WTC11 (cell line): ENCODE results near the gene PSMC3. TPM values are rescaled to one million over a fixed set of nuclear protein-coding genes. Genes with fewer than 3 reads are reported as not detected.

Experiments
- ATAC-seq: fragments of 200-7000 bp; cut with Tn5 transposase; 2 replicates; pipeline ENCODE4 v1.10.0; 2021; ENCODE audit warnings: mild to moderate bottlenecking, moderate library complexity
- CTCF ChIA-PET: fragments of 300-600 bp; sonication (Branson Sonifier 250); formaldehyde crosslinking; loops from one replicate; lab custom pipeline; 2021; ENCODE audit warnings: antibody characterized with exemption; lab: Charles Lee
- POLR2A ChIA-PET: fragments of 350-600 bp; sonication (Branson Sonifier 250); formaldehyde crosslinking; loops from one replicate; lab custom pipeline; 2021; ENCODE audit warnings: antibody characterized with exemption; lab: Charles Lee
- DNase-seq: peaks from one replicate; pipeline ENCODE4 v3.0.0; 2021; ENCODE audit warnings: low spot score
- H3K27ac Mint-ChIP-seq: 2 replicates; pipeline ENCODE4 v1.8.0; 2021; ENCODE audit warnings: mixed read lengths
- H3K27me3 Mint-ChIP-seq: 2 replicates; pipeline ENCODE4 v1.8.0; 2021; ENCODE audit warnings: low read depth, mild to moderate bottlenecking, moderate library complexity, mixed read lengths
- H3K36me3 Mint-ChIP-seq: 2 replicates; pipeline ENCODE4 v1.8.0; 2021; ENCODE audit warnings: mixed read lengths
- H3K4me1 Mint-ChIP-seq: 2 replicates; pipeline ENCODE4 v1.8.0; 2022; ENCODE audit warnings: mixed read lengths
- H3K4me3 Mint-ChIP-seq: 2 replicates; pipeline ENCODE4 v1.8.0; 2021; ENCODE audit warnings: mild to moderate bottlenecking, moderate library complexity, mixed read lengths
- H3K9me3 Mint-ChIP-seq: 2 replicates; pipeline ENCODE4 v1.8.0; 2021; ENCODE audit warnings: mixed read lengths
- FOXP1 ChIP-seq: sonication (generic); formaldehyde crosslinking; IDR thresholded peaks from 2 replicates; pipeline ENCODE4 v1.8.0; 2022; ENCODE audit warnings: missing genetic modification reagents, mild to moderate bottlenecking, moderate library complexity, borderline replicate concordance
- GRHL2 ChIP-seq: fragments of 250-450 bp; sonication (Bioruptor Pico); IDR thresholded peaks from 2 replicates; pipeline ENCODE4 v1.8.0; 2022; ENCODE audit warnings: mild to moderate bottlenecking, moderate library complexity; ENCODE audit not compliant: insufficient replicate concordance, severe bottlenecking
- MYBL2 ChIP-seq: sonication (generic); formaldehyde crosslinking; IDR thresholded peaks from 2 replicates; pipeline ENCODE4 v1.8.1; 2023; ENCODE audit warnings: mild to moderate bottlenecking, moderate library complexity, missing genetic modification reagents
- OVOL2 ChIP-seq: fragments of 250-450 bp; sonication (Bioruptor Pico); IDR thresholded peaks from 2 replicates; pipeline ENCODE4 v1.9.0; 2021; ENCODE audit warnings: mild to moderate bottlenecking, borderline replicate concordance
- RORB ChIP-seq: fragments of 250-450 bp; sonication (Bioruptor Pico); IDR thresholded peaks from 2 replicates; pipeline ENCODE4 v1.9.0; 2021; ENCODE audit warnings: mild to moderate bottlenecking
- SOX15 ChIP-seq: fragments of 250-450 bp; sonication (Bioruptor Pico); IDR thresholded peaks from 2 replicates; pipeline ENCODE4 v1.9.0; 2021; ENCODE audit warnings: mild to moderate bottlenecking
- TCF7 ChIP-seq: sonication (generic); formaldehyde crosslinking; IDR thresholded peaks from 2 replicates; pipeline ENCODE4 v1.8.0; 2022; ENCODE audit warnings: mild to moderate bottlenecking, low read depth, missing genetic modification reagents, moderate library complexity
- ZNF138 ChIP-seq: sonication (generic); formaldehyde crosslinking; conservative IDR thresholded peaks from 2 replicates; pipeline ENCODE4 v1.8.1; 2022; ENCODE audit warnings: mild to moderate bottlenecking, moderate library complexity, missing genetic modification reagents
- ZNF219 ChIP-seq: sonication (generic); formaldehyde crosslinking; IDR thresholded peaks from 2 replicates; pipeline ENCODE4 v1.8.0; 2023; ENCODE audit warnings: missing genetic modification reagents, mild to moderate bottlenecking, borderline replicate concordance
- ZNF396 ChIP-seq: fragments of 250-450 bp; sonication (Bioruptor Pico); IDR thresholded peaks from 2 replicates; pipeline ENCODE4 v1.8.0; 2021; ENCODE audit warnings: mild to moderate bottlenecking, moderate library complexity, borderline replicate concordance
- total RNA-seq: library from RNA; stranded (reverse); gene quantifications from 3 replicates; pipeline ENCODE4 v1.2.3, GENCODE V29; 2021
- TF ChIP-seq, protein P1 (sequence below): sonication (generic); formaldehyde crosslinking; IDR thresholded peaks from 2 replicates; pipeline ENCODE4 v1.8.1; 2022; ENCODE audit warnings: low read depth, missing genetic modification reagents, borderline replicate concordance
- TF ChIP-seq, protein P2 (sequence below): fragments of 250-450 bp; sonication (Bioruptor Pico); IDR thresholded peaks from 2 replicates; pipeline ENCODE4 v1.9.0; 2021; ENCODE audit warnings: mild to moderate bottlenecking, borderline replicate concordance
- TF ChIP-seq, protein P3 (sequence below): fragments of 250-450 bp; sonication (Bioruptor Pico); IDR thresholded peaks from 2 replicates; pipeline ENCODE4 v1.9.0; 2021; ENCODE audit warnings: mild to moderate bottlenecking
- TF ChIP-seq, protein P4 (sequence below): sonication (generic); formaldehyde crosslinking; IDR thresholded peaks from 2 replicates; pipeline ENCODE4 v1.8.1; 2023; ENCODE audit warnings: mild to moderate bottlenecking, moderate library complexity, missing genetic modification reagents
- TF ChIP-seq, protein P5 (sequence below): sonication (generic); formaldehyde crosslinking; IDR thresholded peaks from 2 replicates; pipeline ENCODE4 v1.8.1; 2023; ENCODE audit warnings: mild to moderate bottlenecking, missing genetic modification reagents, borderline replicate concordance
- TF ChIP-seq, protein P6 (sequence below): sonication (generic); formaldehyde crosslinking; conservative IDR thresholded peaks from 2 replicates; pipeline ENCODE4 v1.8.1; 2022; ENCODE audit warnings: mild to moderate bottlenecking, missing genetic modification reagents

Gene PSMC3
- total RNA-seq, 1 experiment from 2014 or later: 162 TPM

DNA sequence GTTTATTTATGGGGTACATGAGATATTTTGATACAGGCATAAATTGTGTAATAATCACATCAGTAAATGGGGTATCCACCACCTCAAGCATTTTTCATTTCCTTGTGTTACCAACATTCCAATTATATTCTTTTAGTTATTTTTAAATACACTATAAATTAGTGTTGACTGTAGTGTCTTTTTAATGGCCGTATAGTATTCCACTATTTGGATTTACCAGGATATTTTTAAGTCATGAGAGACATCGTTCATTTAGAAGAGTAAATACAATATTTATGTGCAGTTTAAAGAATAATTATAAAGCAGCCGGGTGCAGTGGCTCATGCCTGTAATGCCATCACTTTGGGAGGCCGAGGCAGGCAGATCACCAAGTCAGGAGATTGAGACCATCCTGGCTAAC, 41.7 kb downstream of the PSMC3 start:
- DNase-seq (no peak), ATAC-seq (no peak)
- H3K4me1 Mint-ChIP-seq: no peaks in the 10 kb centered on the region
- H3K9me3 Mint-ChIP-seq: no peaks in the 10 kb centered on the region
- POLR2A ChIA-PET: no interaction called here
- H3K27ac Mint-ChIP-seq: no peak overlapping the region
- CTCF ChIA-PET: no interaction called here
- TF ChIP-seq, protein P1, sequence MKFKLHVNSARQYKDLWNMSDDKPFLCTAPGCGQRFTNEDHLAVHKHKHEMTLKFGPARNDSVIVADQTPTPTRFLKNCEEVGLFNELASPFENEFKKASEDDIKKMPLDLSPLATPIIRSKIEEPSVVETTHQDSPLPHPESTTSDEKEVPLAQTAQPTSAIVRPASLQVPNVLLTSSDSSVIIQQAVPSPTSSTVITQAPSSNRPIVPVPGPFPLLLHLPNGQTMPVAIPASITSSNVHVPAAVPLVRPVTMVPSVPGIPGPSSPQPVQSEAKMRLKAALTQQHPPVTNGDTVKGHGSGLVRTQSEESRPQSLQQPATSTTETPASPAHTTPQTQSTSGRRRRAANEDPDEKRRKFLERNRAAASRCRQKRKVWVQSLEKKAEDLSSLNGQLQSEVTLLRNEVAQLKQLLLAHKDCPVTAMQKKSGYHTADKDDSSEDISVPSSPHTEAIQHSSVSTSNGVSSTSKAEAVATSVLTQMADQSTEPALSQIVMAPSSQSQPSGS (CRISPR knock-in tag): no peak
- no peak for TF ChIP-seq GRHL2 (CRISPR knock-in tag)
- TF ChIP-seq, protein P2, sequence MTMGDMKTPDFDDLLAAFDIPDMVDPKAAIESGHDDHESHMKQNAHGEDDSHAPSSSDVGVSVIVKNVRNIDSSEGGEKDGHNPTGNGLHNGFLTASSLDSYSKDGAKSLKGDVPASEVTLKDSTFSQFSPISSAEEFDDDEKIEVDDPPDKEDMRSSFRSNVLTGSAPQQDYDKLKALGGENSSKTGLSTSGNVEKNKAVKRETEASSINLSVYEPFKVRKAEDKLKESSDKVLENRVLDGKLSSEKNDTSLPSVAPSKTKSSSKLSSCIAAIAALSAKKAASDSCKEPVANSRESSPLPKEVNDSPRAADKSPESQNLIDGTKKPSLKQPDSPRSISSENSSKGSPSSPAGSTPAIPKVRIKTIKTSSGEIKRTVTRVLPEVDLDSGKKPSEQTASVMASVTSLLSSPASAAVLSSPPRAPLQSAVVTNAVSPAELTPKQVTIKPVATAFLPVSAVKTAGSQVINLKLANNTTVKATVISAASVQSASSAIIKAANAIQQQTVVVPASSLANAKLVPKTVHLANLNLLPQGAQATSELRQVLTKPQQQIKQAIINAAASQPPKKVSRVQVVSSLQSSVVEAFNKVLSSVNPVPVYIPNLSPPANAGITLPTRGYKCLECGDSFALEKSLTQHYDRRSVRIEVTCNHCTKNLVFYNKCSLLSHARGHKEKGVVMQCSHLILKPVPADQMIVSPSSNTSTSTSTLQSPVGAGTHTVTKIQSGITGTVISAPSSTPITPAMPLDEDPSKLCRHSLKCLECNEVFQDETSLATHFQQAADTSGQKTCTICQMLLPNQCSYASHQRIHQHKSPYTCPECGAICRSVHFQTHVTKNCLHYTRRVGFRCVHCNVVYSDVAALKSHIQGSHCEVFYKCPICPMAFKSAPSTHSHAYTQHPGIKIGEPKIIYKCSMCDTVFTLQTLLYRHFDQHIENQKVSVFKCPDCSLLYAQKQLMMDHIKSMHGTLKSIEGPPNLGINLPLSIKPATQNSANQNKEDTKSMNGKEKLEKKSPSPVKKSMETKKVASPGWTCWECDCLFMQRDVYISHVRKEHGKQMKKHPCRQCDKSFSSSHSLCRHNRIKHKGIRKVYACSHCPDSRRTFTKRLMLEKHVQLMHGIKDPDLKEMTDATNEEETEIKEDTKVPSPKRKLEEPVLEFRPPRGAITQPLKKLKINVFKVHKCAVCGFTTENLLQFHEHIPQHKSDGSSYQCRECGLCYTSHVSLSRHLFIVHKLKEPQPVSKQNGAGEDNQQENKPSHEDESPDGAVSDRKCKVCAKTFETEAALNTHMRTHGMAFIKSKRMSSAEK (CRISPR knock-in tag): no peak
- H3K36me3 Mint-ChIP-seq: no peaks in the 10 kb centered on the region
- H3K4me3 Mint-ChIP-seq: no peak overlapping the region
- H3K27me3 Mint-ChIP-seq: no peaks in the 10 kb centered on the region; the same call in 1 of the 2 replicates

DNA sequence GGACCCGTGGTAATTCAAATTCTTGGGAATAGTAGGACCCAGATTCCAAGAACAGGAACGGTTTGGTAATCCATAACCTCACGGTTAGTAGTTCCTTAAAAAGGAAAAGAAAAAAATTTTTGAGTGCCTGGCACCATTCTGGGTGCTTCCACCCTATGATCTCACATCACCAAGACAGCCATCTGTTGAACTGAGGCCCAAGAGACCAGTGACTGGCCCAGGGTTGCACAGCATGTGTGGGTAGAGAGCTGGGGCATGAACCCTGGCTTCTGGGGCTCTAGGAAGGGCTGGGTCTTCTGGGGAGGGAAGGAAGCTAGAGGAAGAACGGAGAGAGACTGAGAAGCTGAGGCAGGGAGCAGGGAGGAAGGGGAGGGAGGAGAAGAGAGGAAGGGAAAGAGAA, 43.2 kb downstream of the PSMC3 start:
- POLR2A ChIA-PET: no interaction called here
- Mint-ChIP-seq H3K4me1 (peaks cover 2% of the 10 kb centered on the region; the same call in 1 of the 2 replicates), H3K4me3 (no peak overlapping the region), H3K27ac (no peak overlapping the region), H3K36me3 (no peaks in the 10 kb centered on the region), H3K27me3 (no peaks in the 10 kb centered on the region; the same call in 1 of the 2 replicates), H3K9me3 (no peaks in the 10 kb centered on the region)
- DNase-seq (no peak), ATAC-seq (no peak)
- TF ChIP-seq OVOL2 (CRISPR knock-in tag): no peak
- TF ChIP-seq, protein P3, sequence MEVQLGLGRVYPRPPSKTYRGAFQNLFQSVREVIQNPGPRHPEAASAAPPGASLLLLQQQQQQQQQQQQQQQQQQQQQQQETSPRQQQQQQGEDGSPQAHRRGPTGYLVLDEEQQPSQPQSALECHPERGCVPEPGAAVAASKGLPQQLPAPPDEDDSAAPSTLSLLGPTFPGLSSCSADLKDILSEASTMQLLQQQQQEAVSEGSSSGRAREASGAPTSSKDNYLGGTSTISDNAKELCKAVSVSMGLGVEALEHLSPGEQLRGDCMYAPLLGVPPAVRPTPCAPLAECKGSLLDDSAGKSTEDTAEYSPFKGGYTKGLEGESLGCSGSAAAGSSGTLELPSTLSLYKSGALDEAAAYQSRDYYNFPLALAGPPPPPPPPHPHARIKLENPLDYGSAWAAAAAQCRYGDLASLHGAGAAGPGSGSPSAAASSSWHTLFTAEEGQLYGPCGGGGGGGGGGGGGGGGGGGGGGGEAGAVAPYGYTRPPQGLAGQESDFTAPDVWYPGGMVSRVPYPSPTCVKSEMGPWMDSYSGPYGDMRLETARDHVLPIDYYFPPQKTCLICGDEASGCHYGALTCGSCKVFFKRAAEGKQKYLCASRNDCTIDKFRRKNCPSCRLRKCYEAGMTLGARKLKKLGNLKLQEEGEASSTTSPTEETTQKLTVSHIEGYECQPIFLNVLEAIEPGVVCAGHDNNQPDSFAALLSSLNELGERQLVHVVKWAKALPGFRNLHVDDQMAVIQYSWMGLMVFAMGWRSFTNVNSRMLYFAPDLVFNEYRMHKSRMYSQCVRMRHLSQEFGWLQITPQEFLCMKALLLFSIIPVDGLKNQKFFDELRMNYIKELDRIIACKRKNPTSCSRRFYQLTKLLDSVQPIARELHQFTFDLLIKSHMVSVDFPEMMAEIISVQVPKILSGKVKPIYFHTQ (CRISPR knock-in tag): no peak
- TF ChIP-seq ZNF396 (CRISPR knock-in tag): no peak
- TF ChIP-seq RORB: no peak
- no peak for TF ChIP-seq SOX15
- CTCF ChIA-PET: interaction anchor here (0.6 to 1.6 kb wide), 2 partner anchors 9 to 71 kb away, joined by 4 to 6 read pairs; no protein-coding TSS in a partner anchor

DNA sequence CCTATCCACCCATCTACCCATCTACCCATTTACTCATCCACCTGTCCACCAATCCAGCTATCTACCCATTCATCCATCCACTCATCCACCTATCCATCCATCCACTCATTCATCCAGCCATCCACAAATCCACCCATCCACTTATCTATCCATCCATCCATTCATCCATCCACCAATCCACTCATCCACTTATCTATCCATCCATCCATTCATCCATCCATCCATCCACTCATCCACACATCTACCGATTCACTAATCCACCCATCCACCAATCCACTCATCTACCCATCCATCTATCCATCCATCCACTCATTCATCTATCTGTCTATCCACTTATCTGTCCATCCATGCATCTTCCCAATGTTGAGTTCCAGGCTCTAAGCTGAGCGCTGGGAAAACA, 46.2 kb downstream of the PSMC3 start:
- no peaks in the 10 kb centered on the region for H3K36me3 Mint-ChIP-seq
- no peak overlapping the region for H3K27ac Mint-ChIP-seq
- no peaks in the 10 kb centered on the region; the same call in 1 of the 2 replicates for H3K27me3 Mint-ChIP-seq
- no peaks in the 10 kb centered on the region for H3K9me3 Mint-ChIP-seq
- CTCF ChIA-PET: no interaction called here
- DNase-seq (no peak), ATAC-seq (no peak)
- POLR2A ChIA-PET: no interaction called here
- H3K4me3 Mint-ChIP-seq: no peak overlapping the region
- H3K4me1 Mint-ChIP-seq: peaks cover 2% of the 10 kb centered on the region; the same call in 1 of the 2 replicates
- TF ChIP-seq ZNF138: no peak
- TF ChIP-seq, protein P4, sequence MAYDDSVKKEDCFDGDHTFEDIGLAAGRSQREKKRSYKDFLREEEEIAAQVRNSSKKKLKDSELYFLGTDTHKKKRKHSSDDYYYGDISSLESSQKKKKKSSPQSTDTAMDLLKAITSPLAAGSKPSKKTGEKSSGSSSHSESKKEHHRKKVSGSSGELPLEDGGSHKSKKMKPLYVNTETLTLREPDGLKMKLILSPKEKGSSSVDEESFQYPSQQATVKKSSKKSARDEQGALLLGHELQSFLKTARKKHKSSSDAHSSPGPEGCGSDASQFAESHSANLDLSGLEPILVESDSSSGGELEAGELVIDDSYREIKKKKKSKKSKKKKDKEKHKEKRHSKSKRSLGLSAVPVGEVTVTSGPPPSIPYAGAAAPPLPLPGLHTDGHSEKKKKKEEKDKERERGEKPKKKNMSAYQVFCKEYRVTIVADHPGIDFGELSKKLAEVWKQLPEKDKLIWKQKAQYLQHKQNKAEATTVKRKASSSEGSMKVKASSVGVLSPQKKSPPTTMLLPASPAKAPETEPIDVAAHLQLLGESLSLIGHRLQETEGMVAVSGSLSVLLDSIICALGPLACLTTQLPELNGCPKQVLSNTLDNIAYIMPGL (CRISPR knock-in tag): no peak
- no peak for TF ChIP-seq FOXP1 (CRISPR knock-in tag)
- TF ChIP-seq MYBL2 (CRISPR knock-in tag): no peak
- TF ChIP-seq ZNF219 (CRISPR knock-in tag): no peak
- TF ChIP-seq, protein P5, sequence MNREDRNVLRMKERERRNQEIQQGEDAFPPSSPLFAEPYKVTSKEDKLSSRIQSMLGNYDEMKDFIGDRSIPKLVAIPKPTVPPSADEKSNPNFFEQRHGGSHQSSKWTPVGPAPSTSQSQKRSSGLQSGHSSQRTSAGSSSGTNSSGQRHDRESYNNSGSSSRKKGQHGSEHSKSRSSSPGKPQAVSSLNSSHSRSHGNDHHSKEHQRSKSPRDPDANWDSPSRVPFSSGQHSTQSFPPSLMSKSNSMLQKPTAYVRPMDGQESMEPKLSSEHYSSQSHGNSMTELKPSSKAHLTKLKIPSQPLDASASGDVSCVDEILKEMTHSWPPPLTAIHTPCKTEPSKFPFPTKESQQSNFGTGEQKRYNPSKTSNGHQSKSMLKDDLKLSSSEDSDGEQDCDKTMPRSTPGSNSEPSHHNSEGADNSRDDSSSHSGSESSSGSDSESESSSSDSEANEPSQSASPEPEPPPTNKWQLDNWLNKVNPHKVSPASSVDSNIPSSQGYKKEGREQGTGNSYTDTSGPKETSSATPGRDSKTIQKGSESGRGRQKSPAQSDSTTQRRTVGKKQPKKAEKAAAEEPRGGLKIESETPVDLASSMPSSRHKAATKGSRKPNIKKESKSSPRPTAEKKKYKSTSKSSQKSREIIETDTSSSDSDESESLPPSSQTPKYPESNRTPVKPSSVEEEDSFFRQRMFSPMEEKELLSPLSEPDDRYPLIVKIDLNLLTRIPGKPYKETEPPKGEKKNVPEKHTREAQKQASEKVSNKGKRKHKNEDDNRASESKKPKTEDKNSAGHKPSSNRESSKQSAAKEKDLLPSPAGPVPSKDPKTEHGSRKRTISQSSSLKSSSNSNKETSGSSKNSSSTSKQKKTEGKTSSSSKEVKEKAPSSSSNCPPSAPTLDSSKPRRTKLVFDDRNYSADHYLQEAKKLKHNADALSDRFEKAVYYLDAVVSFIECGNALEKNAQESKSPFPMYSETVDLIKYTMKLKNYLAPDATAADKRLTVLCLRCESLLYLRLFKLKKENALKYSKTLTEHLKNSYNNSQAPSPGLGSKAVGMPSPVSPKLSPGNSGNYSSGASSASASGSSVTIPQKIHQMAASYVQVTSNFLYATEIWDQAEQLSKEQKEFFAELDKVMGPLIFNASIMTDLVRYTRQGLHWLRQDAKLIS (CRISPR knock-in tag): no peak
- TF ChIP-seq, protein P6, sequence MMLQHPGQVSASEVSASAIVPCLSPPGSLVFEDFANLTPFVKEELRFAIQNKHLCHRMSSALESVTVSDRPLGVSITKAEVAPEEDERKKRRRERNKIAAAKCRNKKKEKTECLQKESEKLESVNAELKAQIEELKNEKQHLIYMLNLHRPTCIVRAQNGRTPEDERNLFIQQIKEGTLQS (CRISPR knock-in tag): no peak
- no peak for TF ChIP-seq TCF7 (CRISPR knock-in tag)
